Hepatocyte (in vitro differentiated cells): ENCODE measurements around the gene IFNA1. TPM values are rescaled to one million over a fixed set of nuclear protein-coding genes. Genes with fewer than 3 reads are reported as not detected.
"Not testable (repeated sequence)": the region's sequence is repeated elsewhere in the genome, so short reads cannot be mapped to it uniquely, and the experiment has no call there.

Source experiments
- DNase-seq: peaks from one replicate; pipeline ENCODE4 v3.0.0-alpha.2; 2016; ENCODE audit warnings: low spot score
- H2AFZ ChIP-seq: fragments of 200-600 bp; sonication (generic); 2 replicates; pipeline ENCODE4 v1.6.0; 2016; ENCODE audit warnings: antibody characterized with exemption, mild to moderate bottlenecking
- H3K27ac ChIP-seq: fragments of 200-600 bp; sonication (generic); 2 replicates; pipeline ENCODE4 v1.5.1; 2016; ENCODE audit warnings: mild to moderate bottlenecking
- H3K27me3 ChIP-seq: fragments of 200-600 bp; sonication (generic); 2 replicates; pipeline ENCODE4 v1.6.1; 2016
- H3K36me3 ChIP-seq: fragments of 200-600 bp; sonication (generic); replicated peaks from 2 replicates; pipeline ENCODE4 v1.5.1; 2016; ENCODE audit warnings: low read depth; ENCODE audit not compliant: insufficient read depth
- H3K4me1 ChIP-seq: fragments of 200-600 bp; sonication (generic); 2 replicates; pipeline ENCODE4 v1.5.1; 2016; ENCODE audit warnings: mild to moderate bottlenecking, moderate library complexity; ENCODE audit not compliant: insufficient read depth
- H3K4me2 ChIP-seq: fragments of 200-600 bp; sonication (generic); 2 replicates; pipeline ENCODE4 v1.6.0; 2016
- H3K4me3 ChIP-seq: fragments of 200-600 bp; sonication (generic); 2 replicates; pipeline ENCODE4 v1.5.1; 2016; ENCODE audit warnings: mild to moderate bottlenecking
- H3K79me2 ChIP-seq: fragments of 200-600 bp; sonication (generic); 2 replicates; pipeline ENCODE4 v1.6.0; 2017; ENCODE audit warnings: mild to moderate bottlenecking
- H3K9me2 ChIP-seq: fragments of 200-600 bp; sonication (generic); replicated peaks from 2 replicates; pipeline ENCODE4 v1.6.0; 2017; ENCODE audit warnings: mild to moderate bottlenecking; ENCODE audit not compliant: insufficient read depth
- H3K9me3 ChIP-seq: fragments of 200-600 bp; sonication (generic); 2 replicates; pipeline ENCODE4 v1.5.1; 2016; ENCODE audit warnings: low read depth, mild to moderate bottlenecking
- H4K20me1 ChIP-seq: fragments of 200-600 bp; sonication (generic); 2 replicates; pipeline ENCODE4 v1.6.0; 2016; ENCODE audit warnings: mild to moderate bottlenecking; ENCODE audit not compliant: insufficient read depth, poor library complexity, severe bottlenecking
- EZH2 ChIP-seq: fragments of 200-600 bp; sonication (generic); IDR thresholded peaks from 2 replicates; pipeline ENCODE4 v1.6.1; 2016; ENCODE audit warnings: antibody characterized with exemption, mild to moderate bottlenecking, borderline replicate concordance
- EZH2phosphoT487 ChIP-seq: fragments of 200-600 bp; sonication (generic); IDR thresholded peaks from one replicate; pipeline ENCODE4 v1.6.1; 2018; ENCODE audit warnings: antibody characterized with exemption, mild to moderate bottlenecking, low read depth, moderate library complexity; ENCODE audit not compliant: unreplicated experiment, severe bottlenecking
- WGBS: methylation state at CpG from one replicate; pipeline ENCODE4 v1.1.6; 2016; ENCODE audit warnings: low lambda C conversion rate; ENCODE audit errors: missing lambda C conversion rate; 5-methylcytosine and 5-hydroxymethylcytosine counted together
- polyA plus RNA-seq: library from polyadenylated mRNA; unstranded; fragments of >200 nt; fragmentation: Nextera tagmentation; extraction: Ambion mirVana; gene quantifications from 2 replicates; pipeline ENCODE4 v1.2.1, GENCODE V29; 2016
- total RNA-seq: library from RNA; depleted of rRNA; stranded (reverse); fragments of >200 nt; gene quantifications from 2 replicates; pipeline ENCODE4 v1.2.3, GENCODE V29; 2014
- TF ChIP-seq, protein P1 (sequence below): fragments of 200-600 bp; sonication (generic); IDR thresholded peaks from 2 replicates; pipeline ENCODE4 v1.5.1; 2016; ENCODE audit warnings: antibody characterized with exemption, mild to moderate bottlenecking; ENCODE audit not compliant: poor library complexity

IFNA1 gene
- total and polyA plus RNA-seq, 2 experiments from 2014 or later = not detected

- DNase-seq = peak; percentile 76
- TF ChIP-seq, protein P1, sequence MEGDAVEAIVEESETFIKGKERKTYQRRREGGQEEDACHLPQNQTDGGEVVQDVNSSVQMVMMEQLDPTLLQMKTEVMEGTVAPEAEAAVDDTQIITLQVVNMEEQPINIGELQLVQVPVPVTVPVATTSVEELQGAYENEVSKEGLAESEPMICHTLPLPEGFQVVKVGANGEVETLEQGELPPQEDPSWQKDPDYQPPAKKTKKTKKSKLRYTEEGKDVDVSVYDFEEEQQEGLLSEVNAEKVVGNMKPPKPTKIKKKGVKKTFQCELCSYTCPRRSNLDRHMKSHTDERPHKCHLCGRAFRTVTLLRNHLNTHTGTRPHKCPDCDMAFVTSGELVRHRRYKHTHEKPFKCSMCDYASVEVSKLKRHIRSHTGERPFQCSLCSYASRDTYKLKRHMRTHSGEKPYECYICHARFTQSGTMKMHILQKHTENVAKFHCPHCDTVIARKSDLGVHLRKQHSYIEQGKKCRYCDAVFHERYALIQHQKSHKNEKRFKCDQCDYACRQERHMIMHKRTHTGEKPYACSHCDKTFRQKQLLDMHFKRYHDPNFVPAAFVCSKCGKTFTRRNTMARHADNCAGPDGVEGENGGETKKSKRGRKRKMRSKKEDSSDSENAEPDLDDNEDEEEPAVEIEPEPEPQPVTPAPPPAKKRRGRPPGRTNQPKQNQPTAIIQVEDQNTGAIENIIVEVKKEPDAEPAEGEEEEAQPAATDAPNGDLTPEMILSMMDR = peak; percentile 55
- TF ChIP-seq EZH2 = no peak
Measured at GRCh38 chr9:21434202-21435014, 5.8 kb upstream of the IFNA1 start.

DNA sequence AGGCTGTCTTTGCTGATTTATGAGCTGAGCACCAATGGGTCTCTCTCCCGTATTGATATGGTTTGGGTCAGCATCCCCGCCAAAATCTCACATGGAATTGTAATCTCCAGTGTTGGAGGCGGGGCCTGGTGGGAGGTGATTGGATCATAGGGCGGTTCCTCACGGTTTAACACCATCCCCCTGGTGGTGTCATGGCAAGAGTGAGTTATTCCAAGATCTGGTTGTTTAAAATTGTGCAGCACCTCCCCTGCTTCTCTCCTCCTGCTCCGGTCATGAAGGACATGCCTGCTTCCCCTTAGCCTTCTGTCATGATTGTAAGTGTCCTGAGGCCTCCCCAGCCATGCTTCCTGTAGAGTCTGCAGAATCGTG, 5.2 kb upstream of the IFNA1 start:
- 91% methylated on average over 7 of the region's 7 CpGs for WGBS
- not testable (repeated sequence) for H3K4me3 ChIP-seq, H3K9me3 ChIP-seq, H2AFZ ChIP-seq, H3K36me3 ChIP-seq, H3K4me2 ChIP-seq, H3K27me3 ChIP-seq, H3K9me2 ChIP-seq, H4K20me1 ChIP-seq, H3K27ac ChIP-seq, H3K4me1 ChIP-seq, H3K79me2 ChIP-seq, DNase-seq

More at GRCh38 chr9:21434202-21435014, 5.8 kb upstream of the IFNA1 start:
- no peak overlapping the region for H2AFZ ChIP-seq
- no peaks in the 10 kb centered on the region for H3K36me3 ChIP-seq
- H3K79me2 ChIP-seq = no peaks in the 10 kb centered on the region
- no peak overlapping the region for H3K27ac ChIP-seq
- no peaks in the 10 kb centered on the region for H4K20me1 ChIP-seq
- 63% methylated on average over 9 of the region's 9 CpGs for WGBS
- H3K27me3 ChIP-seq = no peaks in the 10 kb centered on the region
- H3K4me2 ChIP-seq = no peak overlapping the region
- H3K4me1 ChIP-seq = no peaks in the 10 kb centered on the region
- no peak overlapping the region for H3K4me3 ChIP-seq
- no peaks in the 10 kb centered on the region for H3K9me2 ChIP-seq
- H3K9me3 ChIP-seq = no peaks in the 10 kb centered on the region

- no peaks in the 10 kb centered on the region for H3K9me2 ChIP-seq
- no peaks in the 10 kb centered on the region for H4K20me1 ChIP-seq
- TF ChIP-seq EZH2 = no peak
- no peak for TF ChIP-seq EZH2phosphoT487
- TF ChIP-seq, protein P1 = no peak
- no peaks in the 10 kb centered on the region for H3K36me3 ChIP-seq
- no peak overlapping the region for H2AFZ ChIP-seq
- peaks cover 2% of the 10 kb centered on the region for H3K4me1 ChIP-seq
- H3K9me3 ChIP-seq = no peaks in the 10 kb centered on the region
- no peak overlapping the region for H3K27ac ChIP-seq
- H3K79me2 ChIP-seq = no peaks in the 10 kb centered on the region
- no peak overlapping the region for H3K4me2 ChIP-seq
- DNase-seq = no peak
- H3K4me3 ChIP-seq = no peak overlapping the region
- no peaks in the 10 kb centered on the region for H3K27me3 ChIP-seq
- WGBS = 98% methylated on average over 4 of the region's 4 CpGs
Measured at GRCh38 chr9:21443849-21444625, 3.8 kb downstream of the IFNA1 start.

- H3K9me3 ChIP-seq, H4K20me1 ChIP-seq, H2AFZ ChIP-seq, DNase-seq, H3K4me3 ChIP-seq, H3K27me3 ChIP-seq, H3K36me3 ChIP-seq, H3K4me2 ChIP-seq, H3K79me2 ChIP-seq, H3K27ac ChIP-seq, H3K9me2 ChIP-seq, H3K4me1 ChIP-seq: not testable (repeated sequence)
- WGBS = 96% methylated on average over 5 of the region's 5 CpGs
Measured at GRCh38 chr9:21449312-21449711, 9.1 kb downstream of the IFNA1 start.
